GM15510 (cell line): ENCODE results near the gene AMIGO3.
A peak's percentile ranks its signal among the peaks of the same experiment; 100 is the strongest.

ENCODE experiments used
- POLR2A ChIP-seq: IDR thresholded peaks from 3 replicates; pipeline ENCODE4 v1.6.1; 2011; ENCODE audit warnings: borderline replicate concordance; ENCODE audit not compliant: insufficient read length; ENCODE audit errors: extremely low read depth

Gene AMIGO3

GRCh38 chr3:49729966-49730609 is 10.6 kb upstream of the AMIGO3 start:
- no peak for TF ChIP-seq POLR2A

- TF ChIP-seq POLR2A: no peak
Observed at GRCh38 chr3:49727924-49728361, 8.5 kb upstream of the AMIGO3 start.

- no peak for TF ChIP-seq POLR2A
Observed at GRCh38 chr3:49727154-49727923, 7.9 kb upstream of the AMIGO3 start.

- no peak for TF ChIP-seq POLR2A
Observed at GRCh38 chr3:49725906-49726681, 6.6 kb upstream of the AMIGO3 start.

- TF ChIP-seq POLR2A: no peak
Observed at GRCh38 chr3:49724586-49724985, 5.1 kb upstream of the AMIGO3 start.

- TF ChIP-seq POLR2A: peak; percentile 78
Observed at GRCh38 chr3:49723628-49724551, 4.4 kb upstream of the AMIGO3 start, which contains the start of gene GMPPB. Gene GMPPB (minus strand): TSS chr3:49723951. CDS start chr3:49723726, 225 bp downstream.

- no peak for TF ChIP-seq POLR2A
Observed at GRCh38 chr3:49723296-49723627, 3.8 kb upstream of the AMIGO3 start.

GRCh38 chr3:49722896-49723295 is 3.4 kb upstream of the AMIGO3 start:
- TF ChIP-seq POLR2A: no peak

GRCh38 chr3:49721896-49722781 is 2.7 kb upstream of the AMIGO3 start:
- TF ChIP-seq POLR2A: no peak

GRCh38 chr3:49721596-49721895 is 2.1 kb upstream of the AMIGO3 start:
- no peak for TF ChIP-seq POLR2A

- peak; percentile 21 for TF ChIP-seq POLR2A
Observed at GRCh38 chr3:49720855-49721595, 1.5 kb upstream of the AMIGO3 start.

GRCh38 chr3:49718858-49719213 is 648 bp downstream of the AMIGO3 start:
- TF ChIP-seq POLR2A: no peak
